B cell (primary cell): Measurements from ENCODE around the gene HCFC1.

Source experiments
- CTCF ChIP-seq: fragments of 200-600 bp; IDR thresholded peaks from one replicate; pipeline ENCODE4 v1.8.0; 2022; ENCODE audit warnings: antibody characterized with exemption, mild to moderate bottlenecking
- EZH2 ChIP-seq: IDR thresholded peaks from 2 replicates; pipeline ENCODE4 v1.6.1; 2012; ENCODE audit warnings: borderline replicate concordance, low read depth, mild to moderate bottlenecking, moderate library complexity, low read length; ENCODE audit not compliant: insufficient read depth, poor library complexity, severe bottlenecking

- TF ChIP-seq CTCF: no peak
- no peak for TF ChIP-seq EZH2
Measured at GRCh38 chrX:153909980-153910360, 61.6 kb downstream of the HCFC1 start.
